DOHH2 (cell line): ENCODE measurements around the gene ZBTB12.

Source experiments
- H3F3A ChIP-seq: fragments of 200-600 bp; sonication (generic), shearing (Covaris generic); 2 replicates; pipeline ENCODE4 v1.6.0; 2016; ENCODE audit warnings: antibody characterized with exemption, mild to moderate bottlenecking; ENCODE audit not compliant: control insufficient read depth, insufficient read depth
- H3K27ac ChIP-seq: fragments of 200-600 bp; sonication (generic); 2 replicates; pipeline ENCODE4 v1.5.1; 2014; ENCODE audit warnings: low read depth, mild to moderate bottlenecking, low read length, moderate library complexity
- H3K27me3 ChIP-seq: fragments of 200-600 bp; sonication (generic); 2 replicates; pipeline ENCODE4 v1.6.1; 2014; ENCODE audit warnings: mild to moderate bottlenecking, low read length, mixed read lengths; ENCODE audit not compliant: control insufficient read depth
- H3K36me3 ChIP-seq: fragments of 200-600 bp; sonication (generic); 2 replicates; pipeline ENCODE4 v1.6.1; 2014; ENCODE audit warnings: mild to moderate bottlenecking, low read length, moderate library complexity, mixed read lengths; ENCODE audit not compliant: control insufficient read depth
- H3K4me1 ChIP-seq: fragments of 200-600 bp; sonication (generic); 2 replicates; pipeline ENCODE4 v1.6.1; 2014; ENCODE audit warnings: mild to moderate bottlenecking, low read length, mixed read lengths; ENCODE audit not compliant: control insufficient read depth
- H3K4me2 ChIP-seq: fragments of 200-600 bp; sonication (generic); 2 replicates; pipeline ENCODE4 v1.6.0; 2014; ENCODE audit warnings: mild to moderate bottlenecking, low read length, moderate library complexity
- H3K4me3 ChIP-seq: fragments of 200-600 bp; sonication (generic); 2 replicates; pipeline ENCODE4 v1.5.1; 2014; ENCODE audit warnings: mild to moderate bottlenecking, low read length, mixed read lengths
- H3K79me2 ChIP-seq: fragments of 200-600 bp; sonication (generic); 2 replicates; pipeline ENCODE4 v1.6.1; 2014; ENCODE audit warnings: mild to moderate bottlenecking, low read length, mixed read lengths; ENCODE audit not compliant: control insufficient read depth
- H3K9me2 ChIP-seq: fragments of 200-600 bp; sonication (generic); replicated peaks from 2 replicates; pipeline ENCODE4 v1.6.1; 2014; ENCODE audit warnings: mild to moderate bottlenecking, low read length, mixed read lengths; ENCODE audit not compliant: control insufficient read depth
- H3K9me3 ChIP-seq: fragments of 200-600 bp; sonication (generic); 2 replicates; pipeline ENCODE4 v1.6.1; 2014; ENCODE audit warnings: antibody characterized with exemption, low read length, mixed read lengths; ENCODE audit not compliant: control insufficient read depth, insufficient read depth
- H4K20me1 ChIP-seq: fragments of 200-600 bp; sonication (generic); 2 replicates; pipeline ENCODE4 v1.6.0; 2014; ENCODE audit warnings: low read depth, mild to moderate bottlenecking, antibody characterized with exemption, low read length, moderate library complexity; ENCODE audit not compliant: control insufficient read depth, insufficient read depth
- CTCF ChIP-seq: fragments of 200-600 bp; sonication (generic); IDR thresholded peaks from one replicate; pipeline ENCODE4 v1.5.1; 2014; ENCODE audit warnings: antibody characterized with exemption, mild to moderate bottlenecking, low read depth, low read length; ENCODE audit not compliant: poor library complexity, severe bottlenecking
- EZH2phosphoT487 ChIP-seq: fragments of 200-600 bp; sonication (generic); IDR thresholded peaks from 2 replicates; pipeline ENCODE4 v1.6.1; 2017; ENCODE audit warnings: borderline replicate concordance, mild to moderate bottlenecking, antibody characterized with exemption, low read length, moderate library complexity, mixed read lengths

Gene ZBTB12

GRCh38 chr6:31886541-31886991 lies 15.3 kb downstream of the ZBTB12 start:
- TF ChIP-seq CTCF (no peak), EZH2phosphoT487 (no peak)
- Histone ChIP-seq H4K20me1 (no peaks in the 10 kb centered on the region), H3K27me3 (no peaks in the 10 kb centered on the region), H3F3A (no peaks in the 10 kb centered on the region), H3K79me2 (no peaks in the 10 kb centered on the region), H3K4me3 (no peak overlapping the region), H3K4me1 (no peaks in the 10 kb centered on the region), H3K9me3 (no peaks in the 10 kb centered on the region), H3K4me2 (no peak overlapping the region), H3K9me2 (no peaks in the 10 kb centered on the region), H3K27ac (no peak overlapping the region), H3K36me3 (peaks cover 77% of the 10 kb centered on the region)

GRCh38 chr6:31884528-31885035 lies 17.3 kb downstream of the ZBTB12 start:
- H3K4me3 ChIP-seq, result no peak overlapping the region
- H3K36me3 ChIP-seq, result peaks cover 87% of the 10 kb centered on the region
- H3F3A ChIP-seq, result no peaks in the 10 kb centered on the region
- no peaks in the 10 kb centered on the region for H3K79me2 ChIP-seq
- H3K4me2 ChIP-seq, result no peak overlapping the region
- no peaks in the 10 kb centered on the region for H3K27me3 ChIP-seq
- H3K9me3 ChIP-seq, result no peaks in the 10 kb centered on the region
- H3K4me1 ChIP-seq, result no peaks in the 10 kb centered on the region
- H3K27ac ChIP-seq, result no peak overlapping the region
- no peaks in the 10 kb centered on the region for H4K20me1 ChIP-seq
- H3K9me2 ChIP-seq, result no peaks in the 10 kb centered on the region
- TF ChIP-seq CTCF, result no peak
- no peak for TF ChIP-seq EZH2phosphoT487

- no peak overlapping the region for H3K27ac ChIP-seq
- peaks cover 79% of the 10 kb centered on the region for H3K36me3 ChIP-seq
- H3K4me3 ChIP-seq, result no peak overlapping the region
- H3K4me2 ChIP-seq, result no peak overlapping the region
- H3F3A ChIP-seq, result no peaks in the 10 kb centered on the region
- H3K9me3 ChIP-seq, result no peaks in the 10 kb centered on the region
- H4K20me1 ChIP-seq, result no peaks in the 10 kb centered on the region
- no peaks in the 10 kb centered on the region for H3K79me2 ChIP-seq
- TF ChIP-seq EZH2phosphoT487 (no peak), CTCF (no peak)
- no peaks in the 10 kb centered on the region for H3K4me1 ChIP-seq
- no peaks in the 10 kb centered on the region for H3K9me2 ChIP-seq
- no peaks in the 10 kb centered on the region for H3K27me3 ChIP-seq
Measured at GRCh38 chr6:31883676-31884075, 18.2 kb downstream of the ZBTB12 start.
